ENCODE results near the gene NUP54.
A peak's percentile ranks its signal among the peaks of the same experiment; 100 is the strongest.

Gene NUP54, protein sequence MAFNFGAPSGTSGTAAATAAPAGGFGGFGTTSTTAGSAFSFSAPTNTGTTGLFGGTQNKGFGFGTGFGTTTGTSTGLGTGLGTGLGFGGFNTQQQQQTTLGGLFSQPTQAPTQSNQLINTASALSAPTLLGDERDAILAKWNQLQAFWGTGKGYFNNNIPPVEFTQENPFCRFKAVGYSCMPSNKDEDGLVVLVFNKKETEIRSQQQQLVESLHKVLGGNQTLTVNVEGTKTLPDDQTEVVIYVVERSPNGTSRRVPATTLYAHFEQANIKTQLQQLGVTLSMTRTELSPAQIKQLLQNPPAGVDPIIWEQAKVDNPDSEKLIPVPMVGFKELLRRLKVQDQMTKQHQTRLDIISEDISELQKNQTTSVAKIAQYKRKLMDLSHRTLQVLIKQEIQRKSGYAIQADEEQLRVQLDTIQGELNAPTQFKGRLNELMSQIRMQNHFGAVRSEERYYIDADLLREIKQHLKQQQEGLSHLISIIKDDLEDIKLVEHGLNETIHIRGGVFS

GRCh38 chr4:76148142-76148865, at the start of gene NUP54:
TSS of gene NUP54 (minus strand) at chr4:76148397. CDS start at chr4:76148374, 23 bp downstream.
- DNase-seq = peak; percentile 92

GRCh38 chr4:76197031-76197743, 49.0 kb upstream of the NUP54 start:
- DNase-seq = no peak

- no peak for DNase-seq
Measured at GRCh38 chr4:76196376-76196775, 48.2 kb upstream of the NUP54 start.

- no peak for DNase-seq
Measured at GRCh38 chr4:76195326-76195725, 47.1 kb upstream of the NUP54 start.

DNA sequence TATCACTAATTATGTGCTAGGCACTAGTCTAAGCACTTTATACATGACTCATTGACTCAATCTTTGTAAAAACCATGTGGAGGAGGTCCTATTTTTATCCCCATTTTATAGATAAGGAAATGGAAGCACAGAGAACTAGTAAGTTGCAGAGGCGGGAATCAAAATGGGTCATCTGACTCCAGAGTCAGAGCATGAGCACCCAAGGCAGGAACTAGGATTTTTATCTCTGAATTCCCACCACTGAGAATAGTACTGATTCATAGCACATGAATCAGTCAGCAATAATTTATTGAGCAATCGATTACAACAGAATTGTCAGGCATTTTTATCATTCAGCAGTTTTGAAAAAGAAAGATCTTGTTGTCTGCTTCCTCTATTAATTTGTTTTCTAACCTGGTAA, 46.1 kb upstream of the NUP54 start:
- no peak for DNase-seq

DNA sequence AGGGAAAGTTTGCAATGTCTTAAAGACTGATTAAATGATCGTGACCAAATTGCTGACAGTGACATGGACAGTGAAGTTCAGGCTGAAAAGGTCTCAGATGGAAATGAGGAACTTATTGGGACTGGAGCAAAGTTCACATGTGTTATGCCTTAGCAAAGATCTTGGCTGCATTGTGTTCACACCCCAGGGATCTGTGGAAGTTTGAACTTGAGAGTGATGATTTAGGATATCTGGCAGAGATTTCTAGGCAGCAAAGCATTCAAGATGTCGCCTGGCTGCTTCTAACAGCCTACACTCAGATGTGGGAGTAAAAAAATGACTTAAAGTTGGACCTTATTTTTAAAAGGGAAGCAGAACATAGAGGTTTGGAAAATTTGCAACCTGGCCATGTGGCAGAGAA, 44.0 kb upstream of the NUP54 start:
- no peak for DNase-seq

GRCh38 chr4:76188557-76188956, 40.4 kb upstream of the NUP54 start:
- no peak for DNase-seq

DNA sequence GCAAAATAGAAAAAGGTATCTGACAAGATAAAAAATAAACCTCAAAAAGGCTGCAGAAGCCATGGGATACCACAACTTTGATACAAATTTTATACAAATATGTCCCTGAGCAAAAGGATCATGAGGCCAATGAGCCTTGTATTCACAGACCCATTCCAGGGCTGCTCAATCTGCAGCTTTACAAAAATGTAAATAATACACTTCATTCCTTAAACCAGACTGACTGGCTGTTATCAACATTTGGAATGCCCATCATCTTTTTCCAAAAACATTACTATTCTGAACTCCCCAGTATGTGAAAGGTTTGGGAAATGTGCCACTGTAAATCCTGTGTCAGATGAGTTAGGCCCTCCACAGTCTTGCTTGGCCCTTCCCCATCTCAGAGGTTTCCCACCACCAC, 40.0 kb upstream of the NUP54 start:
- DNase-seq = no peak

GRCh38 chr4:76187152-76187551, 39.0 kb upstream of the NUP54 start:
- no peak for DNase-seq

GRCh38 chr4:76182463-76182862, 34.3 kb upstream of the NUP54 start:
- DNase-seq = no peak

- DNase-seq = peak; percentile 84
Measured at GRCh38 chr4:76179398-76180318, 31.5 kb upstream of the NUP54 start.

DNA sequence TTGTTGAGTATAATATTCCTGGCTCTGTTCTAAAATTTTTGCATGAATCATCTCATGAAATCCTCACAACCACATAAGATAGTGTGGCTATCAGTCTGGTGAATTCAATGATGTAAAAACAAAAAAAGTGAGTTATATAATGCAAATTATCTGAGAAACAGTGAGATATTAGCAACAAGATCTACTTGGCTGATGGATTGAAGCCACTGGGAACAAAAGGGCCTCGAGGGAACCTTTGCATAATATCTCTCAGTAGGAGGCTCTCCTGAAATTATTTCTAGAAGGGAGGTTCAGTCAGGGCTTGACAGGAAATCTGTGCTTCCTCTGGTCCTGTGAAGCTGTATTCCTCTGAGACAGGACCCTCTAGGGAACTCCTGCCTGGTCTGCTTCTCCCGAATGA, 30.1 kb upstream of the NUP54 start:
- no peak for DNase-seq

GRCh38 chr4:76177709-76178108, 29.5 kb upstream of the NUP54 start:
- no peak for DNase-seq

GRCh38 chr4:76175336-76175735, 27.1 kb upstream of the NUP54 start:
- DNase-seq = no peak

DNA sequence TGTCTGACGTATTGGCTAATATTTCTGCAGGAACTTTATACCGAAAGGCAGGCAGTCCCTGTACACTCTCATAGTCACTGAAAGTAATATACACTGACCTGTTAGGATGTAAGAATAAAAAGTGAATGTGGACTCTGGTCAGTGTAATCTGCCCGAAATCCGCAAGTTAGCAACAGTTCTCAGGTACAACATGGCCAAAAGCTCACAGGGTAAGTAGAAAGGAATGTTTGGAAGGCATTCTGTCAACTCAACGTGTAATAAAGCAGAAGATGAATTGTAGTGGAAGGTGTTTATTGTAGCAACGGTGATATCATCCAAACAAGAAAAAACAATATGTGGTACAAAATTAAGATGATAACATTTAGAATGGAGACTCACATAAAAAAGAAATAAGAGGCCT, 26.0 kb upstream of the NUP54 start:
- no peak for DNase-seq

GRCh38 chr4:76168688-76169087, 20.5 kb upstream of the NUP54 start:
- no peak for DNase-seq

- no peak for DNase-seq
Measured at GRCh38 chr4:76166480-76166879, 18.3 kb upstream of the NUP54 start.

- no peak for DNase-seq
Measured at GRCh38 chr4:76160355-76160754, 12.2 kb upstream of the NUP54 start.

- no peak for DNase-seq
Measured at GRCh38 chr4:76156635-76157034, 8.4 kb upstream of the NUP54 start.

GRCh38 chr4:76155979-76156378, 7.8 kb upstream of the NUP54 start:
- DNase-seq = no peak

- DNase-seq = no peak
Measured at GRCh38 chr4:76153356-76153755, 5.2 kb upstream of the NUP54 start.

GRCh38 chr4:76147454-76148141, 599 bp downstream of the NUP54 start:
- peak; percentile 21 for DNase-seq
